Hepatocyte (in vitro differentiated cells): ENCODE data around the gene MICOS13.

Experiments
- CTCF ChIP-seq: fragments of 200-600 bp; sonication (generic); IDR thresholded peaks from 2 replicates; pipeline ENCODE4 v1.5.1; 2016; ENCODE audit warnings: antibody characterized with exemption, mild to moderate bottlenecking; ENCODE audit not compliant: poor library complexity
- EZH2 ChIP-seq: fragments of 200-600 bp; sonication (generic); IDR thresholded peaks from 2 replicates; pipeline ENCODE4 v1.6.1; 2016; ENCODE audit warnings: antibody characterized with exemption, mild to moderate bottlenecking, borderline replicate concordance
- EZH2phosphoT487 ChIP-seq: fragments of 200-600 bp; sonication (generic); IDR thresholded peaks from one replicate; pipeline ENCODE4 v1.6.1; 2018; ENCODE audit warnings: antibody characterized with exemption, mild to moderate bottlenecking, low read depth, moderate library complexity; ENCODE audit not compliant: unreplicated experiment, severe bottlenecking

DNA sequence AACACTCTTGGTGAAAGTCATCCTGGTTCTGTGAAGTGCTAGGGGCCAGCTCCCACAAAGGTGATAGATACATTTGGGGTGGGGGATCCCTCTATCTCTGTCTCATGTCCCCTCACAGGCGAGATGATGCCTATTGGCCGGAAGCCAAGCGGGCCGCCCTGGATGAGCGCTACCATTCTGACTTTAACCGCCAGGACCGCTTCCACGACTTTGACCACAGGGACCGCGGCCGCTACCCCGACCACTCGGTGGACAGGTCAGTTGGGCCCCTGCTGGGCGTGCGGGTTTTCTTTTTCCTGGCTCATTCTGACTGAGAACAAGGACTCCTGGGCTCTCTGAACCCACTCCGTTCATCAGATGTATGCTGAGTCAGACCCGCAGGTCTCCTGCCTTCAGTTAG is 16.4 kb downstream of the MICOS13 start:
- TF ChIP-seq CTCF (no peak), EZH2 (no peak), EZH2phosphoT487 (no peak)
